Fibroblast of the aortic adventitia (primary cell): ENCODE measurements around the gene ZNF135. TPM values are rescaled to one million over a fixed set of nuclear protein-coding genes. Genes with fewer than 3 reads are reported as not detected.

Experiments
- DNase-seq: peaks from one replicate; pipeline ENCODE4 v3.0.0-alpha.2; 2010; ENCODE audit warnings: low read depth
- H3K4me3 ChIP-seq: 2 replicates; pipeline ENCODE4 v1.5.1; 2011; ENCODE audit warnings: low read depth, mild to moderate bottlenecking, control low read depth, low read length, moderate library complexity
- total RNA-seq: library from RNA; depleted of rRNA; stranded (reverse); fragments of >200 nt; gene quantifications from 2 replicates; pipeline ENCODE4 v1.2.3, GENCODE V29; 2012; ENCODE audit warnings: low replicate concordance
- TF ChIP-seq, protein P1 (sequence below): IDR thresholded peaks from 2 replicates; pipeline ENCODE4 v1.5.1; 2011; ENCODE audit warnings: mild to moderate bottlenecking, low read length, control low read depth, inconsistent platforms; ENCODE audit not compliant: insufficient read depth

ZNF135 gene
- total RNA-seq, 1 donor: 2.2 TPM

DNA sequence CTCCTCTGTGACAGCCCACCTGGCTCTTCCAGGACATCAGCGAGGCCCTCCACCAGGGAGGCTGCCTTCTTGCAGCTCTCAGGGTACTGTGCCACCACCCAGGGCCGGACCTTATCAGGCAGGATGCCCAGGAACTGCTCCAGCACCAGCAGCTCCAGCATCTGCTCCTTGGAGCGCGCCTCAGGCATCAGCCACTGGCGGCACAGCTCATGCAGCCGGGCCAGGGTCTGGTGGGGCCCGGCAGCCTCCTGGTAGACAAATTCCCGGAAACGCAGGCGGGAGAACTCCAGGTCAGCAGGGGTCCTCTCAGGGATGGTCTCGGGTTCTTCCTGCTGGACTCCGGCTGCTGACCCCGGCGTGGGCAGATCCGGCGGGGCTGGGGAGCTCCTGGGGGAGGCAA, 30.8 kb downstream of the ZNF135 start:
- no peak for DNase-seq
- no peak overlapping the region for H3K4me3 ChIP-seq
- TF ChIP-seq, protein P1, sequence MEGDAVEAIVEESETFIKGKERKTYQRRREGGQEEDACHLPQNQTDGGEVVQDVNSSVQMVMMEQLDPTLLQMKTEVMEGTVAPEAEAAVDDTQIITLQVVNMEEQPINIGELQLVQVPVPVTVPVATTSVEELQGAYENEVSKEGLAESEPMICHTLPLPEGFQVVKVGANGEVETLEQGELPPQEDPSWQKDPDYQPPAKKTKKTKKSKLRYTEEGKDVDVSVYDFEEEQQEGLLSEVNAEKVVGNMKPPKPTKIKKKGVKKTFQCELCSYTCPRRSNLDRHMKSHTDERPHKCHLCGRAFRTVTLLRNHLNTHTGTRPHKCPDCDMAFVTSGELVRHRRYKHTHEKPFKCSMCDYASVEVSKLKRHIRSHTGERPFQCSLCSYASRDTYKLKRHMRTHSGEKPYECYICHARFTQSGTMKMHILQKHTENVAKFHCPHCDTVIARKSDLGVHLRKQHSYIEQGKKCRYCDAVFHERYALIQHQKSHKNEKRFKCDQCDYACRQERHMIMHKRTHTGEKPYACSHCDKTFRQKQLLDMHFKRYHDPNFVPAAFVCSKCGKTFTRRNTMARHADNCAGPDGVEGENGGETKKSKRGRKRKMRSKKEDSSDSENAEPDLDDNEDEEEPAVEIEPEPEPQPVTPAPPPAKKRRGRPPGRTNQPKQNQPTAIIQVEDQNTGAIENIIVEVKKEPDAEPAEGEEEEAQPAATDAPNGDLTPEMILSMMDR: no peak

DNA sequence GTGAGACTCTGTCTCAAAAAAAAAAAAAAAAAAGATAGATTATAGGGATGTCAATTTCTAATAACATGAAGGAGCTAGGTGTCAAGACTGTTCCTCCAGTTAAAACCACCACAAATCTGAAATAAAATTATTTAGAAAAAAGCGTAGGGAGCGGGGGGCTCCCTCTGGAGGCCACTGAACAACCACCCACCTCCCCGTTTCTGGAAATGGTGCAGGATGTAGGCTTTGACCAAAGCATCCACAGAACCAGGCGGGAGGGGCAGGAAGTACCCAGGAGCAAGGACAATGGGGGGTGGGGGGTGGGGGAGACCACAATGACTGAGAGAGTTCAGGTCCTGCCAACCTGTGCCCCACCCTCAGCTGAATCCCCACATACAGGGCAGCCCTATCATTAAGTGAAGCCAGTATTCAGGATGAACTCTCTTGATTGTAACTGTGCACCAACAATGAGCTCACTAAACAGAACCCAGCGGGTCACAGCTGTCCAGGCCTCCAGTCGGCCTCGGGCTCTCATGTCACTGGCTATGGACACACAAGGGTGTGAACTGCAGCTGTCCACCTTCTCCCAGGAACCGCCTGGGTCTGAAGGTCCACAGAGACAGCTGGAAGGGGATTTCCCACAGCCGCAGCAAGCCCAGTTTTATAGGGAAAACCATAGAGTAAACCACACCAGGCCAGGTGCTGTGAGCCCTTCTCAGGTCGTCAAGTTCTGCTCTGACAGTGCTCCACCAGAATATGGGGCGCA, 32.3 kb downstream of the ZNF135 start:
- TF ChIP-seq, protein P1: no peak
- no peak for DNase-seq
- no peak overlapping the region for H3K4me3 ChIP-seq

GRCh38 chr19:58093071-58093470, 34.0 kb downstream of the ZNF135 start:
- no peak for DNase-seq
- TF ChIP-seq, protein P1: no peak

DNA sequence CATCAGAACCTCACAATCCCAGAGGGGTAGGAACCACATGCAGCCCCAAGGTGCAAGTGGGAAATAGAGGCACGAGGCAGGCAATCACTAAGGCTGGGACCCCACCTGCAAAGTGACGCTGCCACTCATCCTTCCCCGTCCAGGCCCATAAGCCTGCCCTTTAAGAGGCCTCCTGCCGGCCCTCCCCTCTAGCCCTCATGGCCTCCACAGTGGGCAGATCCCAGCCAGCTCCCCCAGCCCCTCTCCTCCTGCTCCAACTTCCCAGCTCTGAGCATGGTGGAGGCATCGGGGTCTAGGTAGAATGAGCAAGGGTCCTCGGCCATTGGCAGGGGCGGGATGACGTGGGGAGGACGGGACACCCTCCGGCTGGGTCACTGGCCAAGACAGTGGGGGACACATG, 36.2 kb downstream of the ZNF135 start:
- H3K4me3 ChIP-seq: no peak overlapping the region
- TF ChIP-seq, protein P1: no peak
- DNase-seq: no peak

More at GRCh38 chr19:58093071-58093470, 34.0 kb downstream of the ZNF135 start:
- H3K4me3 ChIP-seq: no peak overlapping the region

DNA sequence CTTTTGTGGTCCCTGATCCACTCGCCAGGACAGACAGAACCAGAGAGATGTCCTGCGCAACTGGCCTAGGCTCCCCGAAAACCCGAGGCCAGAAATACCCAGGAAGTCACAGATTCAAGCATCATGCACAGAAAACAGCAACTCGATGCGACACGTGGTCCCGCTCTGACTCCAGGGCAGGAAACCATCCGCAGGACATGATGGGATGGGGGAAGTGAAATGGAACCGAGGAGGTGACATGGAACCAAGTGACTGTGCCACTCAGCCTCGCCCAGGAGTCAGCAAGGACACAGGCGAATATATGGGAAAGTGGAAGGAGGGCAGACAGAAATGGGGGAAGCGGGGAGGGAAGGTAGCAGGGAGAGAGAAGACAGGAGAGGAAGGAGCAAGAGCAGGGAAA, 37.8 kb downstream of the ZNF135 start:
- peak overlapping the region; percentile 79 for H3K4me3 ChIP-seq
- DNase-seq: no peak
- TF ChIP-seq, protein P1: no peak

GRCh38 chr19:58097349-58097748, 38.3 kb downstream of the ZNF135 start:
- TF ChIP-seq, protein P1: no peak
- H3K4me3 ChIP-seq: peak overlapping the region; percentile 79
- DNase-seq: no peak
